NT2/D1 (cell line): Measurements from ENCODE around the gene PEAK1.

Experiments
- DNase-seq: peaks from one replicate; pipeline ENCODE4 v3.0.0-alpha.2; 2011; ENCODE audit warnings: low read depth, low spot score
- H3K27me3 ChIP-seq: 2 replicates; pipeline ENCODE4 v1.6.0; 2011; ENCODE audit warnings: mild to moderate bottlenecking; ENCODE audit not compliant: insufficient read length, insufficient read depth
- H3K36me3 ChIP-seq: 2 replicates; pipeline ENCODE4 v1.6.1; 2011; ENCODE audit warnings: mild to moderate bottlenecking, low read length, mixed read lengths; ENCODE audit not compliant: insufficient read depth, insufficient read length
- H3K4me1 ChIP-seq: 2 replicates; pipeline ENCODE4 v1.5.1; 2011; ENCODE audit not compliant: insufficient read depth, insufficient read length
- H3K4me3 ChIP-seq: 2 replicates; pipeline ENCODE4 v1.5.1; 2011; ENCODE audit warnings: low read depth; ENCODE audit not compliant: insufficient read length
- H3K9ac ChIP-seq: 2 replicates; pipeline ENCODE4 v1.6.0; 2011; ENCODE audit warnings: low read depth; ENCODE audit not compliant: insufficient read length
- H3K9me3 ChIP-seq: 2 replicates; pipeline ENCODE4 v1.5.1; 2011; ENCODE audit warnings: mild to moderate bottlenecking, low read length; ENCODE audit not compliant: insufficient read depth
- SUZ12 ChIP-seq: IDR thresholded peaks from 2 replicates; pipeline ENCODE4 v1.6.1; 2011; ENCODE audit not compliant: insufficient read length, insufficient read depth; ENCODE audit errors: extremely low read depth
- YY1 ChIP-seq: IDR thresholded peaks from 2 replicates; pipeline ENCODE4 v1.6.1; 2011; ENCODE audit not compliant: insufficient read length, insufficient read depth
- ZNF274 ChIP-seq: IDR thresholded peaks from 2 replicates; pipeline ENCODE4 v1.6.1; 2011; ENCODE audit warnings: mild to moderate bottlenecking, low read depth, low read length

Gene PEAK1

DNA sequence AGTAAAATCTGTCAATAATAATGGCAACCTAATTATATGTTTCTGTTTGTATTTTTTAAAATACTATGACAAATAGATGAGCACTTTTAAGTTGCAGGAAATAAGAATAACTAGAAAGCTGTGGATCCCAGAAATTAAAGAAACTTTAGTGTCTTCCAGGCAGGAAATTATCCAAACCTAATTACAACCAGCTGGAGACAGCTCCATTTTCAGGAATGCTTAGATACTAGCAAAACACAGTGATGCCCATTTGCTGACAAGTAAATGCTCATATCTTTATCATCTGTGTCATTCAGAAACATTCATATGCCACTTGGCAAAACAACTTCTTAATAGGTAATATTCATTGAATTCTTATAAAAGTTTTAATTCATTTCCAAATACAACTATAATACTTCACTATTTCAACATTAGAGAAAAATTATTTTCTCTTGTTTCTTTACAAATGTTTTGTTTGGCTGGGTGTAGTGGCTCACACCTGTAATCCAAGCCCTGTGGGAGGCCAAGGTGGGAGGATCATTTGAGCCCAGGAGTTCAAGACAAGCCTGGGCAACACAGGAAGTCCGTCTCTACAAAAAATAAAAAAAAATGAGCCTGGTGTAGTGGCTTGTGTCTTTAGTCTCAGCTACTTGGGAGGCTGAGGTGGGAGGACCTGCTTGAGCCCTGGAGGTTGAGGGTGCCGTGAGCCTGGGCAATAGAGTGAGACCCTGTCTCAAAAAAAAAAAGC lies 179.9 kb downstream of the PEAK1 start:
- TF ChIP-seq YY1 (no peak), SUZ12 (no peak), ZNF274 (no peak)
- Histone ChIP-seq H3K4me1 (no peaks in the 10 kb centered on the region), H3K9ac (no peak overlapping the region), H3K27me3 (no peaks in the 10 kb centered on the region), H3K9me3 (peaks cover 28% of the 10 kb centered on the region), H3K36me3 (peaks cover 8% of the 10 kb centered on the region), H3K4me3 (no peak overlapping the region)
- DNase-seq: no peak

- Histone ChIP-seq H3K27me3 (no peaks in the 10 kb centered on the region), H3K9ac (no peak overlapping the region), H3K4me1 (no peaks in the 10 kb centered on the region), H3K4me3 (no peak overlapping the region), H3K9me3 (peaks cover 32% of the 10 kb centered on the region), H3K36me3 (peaks cover 8% of the 10 kb centered on the region)
- TF ChIP-seq SUZ12: no peak
- no peak for TF ChIP-seq ZNF274
- no peak for TF ChIP-seq YY1
- DNase-seq: no peak
Observed at GRCh38 chr15:77235566-77235965, 184.3 kb downstream of the PEAK1 start.

DNA sequence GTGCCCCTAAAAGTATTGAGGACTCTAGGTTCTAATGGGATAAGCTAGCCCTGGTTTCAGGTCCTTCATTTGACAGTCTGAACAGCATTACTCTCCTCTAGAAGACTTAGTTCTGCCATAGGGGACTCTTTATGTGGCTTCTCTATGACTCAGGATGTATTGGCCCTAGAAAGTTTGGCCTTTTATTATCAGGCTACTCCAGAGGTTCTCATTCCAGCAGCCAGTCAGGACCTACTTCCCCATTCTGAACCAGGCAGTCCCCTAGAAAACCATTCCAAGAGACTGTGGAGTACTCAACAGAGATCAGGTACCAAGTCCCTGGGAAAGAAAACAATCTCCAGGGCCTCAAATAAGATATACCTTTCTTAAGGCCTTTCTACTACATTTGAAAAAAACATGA lies 191.1 kb downstream of the PEAK1 start:
- Histone ChIP-seq H3K36me3 (no peaks in the 10 kb centered on the region), H3K9me3 (no peaks in the 10 kb centered on the region), H3K9ac (no peak overlapping the region), H3K27me3 (no peaks in the 10 kb centered on the region), H3K4me3 (no peak overlapping the region), H3K4me1 (no peaks in the 10 kb centered on the region)
- no peak for TF ChIP-seq YY1
- no peak for TF ChIP-seq ZNF274
- no peak for TF ChIP-seq SUZ12
- DNase-seq: no peak

- H3K36me3 ChIP-seq: no peaks in the 10 kb centered on the region
- no peaks in the 10 kb centered on the region for H3K27me3 ChIP-seq
- H3K9me3 ChIP-seq: no peaks in the 10 kb centered on the region
- no peaks in the 10 kb centered on the region for H3K4me1 ChIP-seq
- no peak for DNase-seq
- TF ChIP-seq SUZ12 (no peak), YY1 (no peak), ZNF274 (no peak)
- no peak overlapping the region for H3K4me3 ChIP-seq
- no peak overlapping the region for H3K9ac ChIP-seq
Observed at GRCh38 chr15:77226652-77227051, 193.3 kb downstream of the PEAK1 start.

GRCh38 chr15:77225646-77226045 lies 194.3 kb downstream of the PEAK1 start:
- DNase-seq: no peak

DNA sequence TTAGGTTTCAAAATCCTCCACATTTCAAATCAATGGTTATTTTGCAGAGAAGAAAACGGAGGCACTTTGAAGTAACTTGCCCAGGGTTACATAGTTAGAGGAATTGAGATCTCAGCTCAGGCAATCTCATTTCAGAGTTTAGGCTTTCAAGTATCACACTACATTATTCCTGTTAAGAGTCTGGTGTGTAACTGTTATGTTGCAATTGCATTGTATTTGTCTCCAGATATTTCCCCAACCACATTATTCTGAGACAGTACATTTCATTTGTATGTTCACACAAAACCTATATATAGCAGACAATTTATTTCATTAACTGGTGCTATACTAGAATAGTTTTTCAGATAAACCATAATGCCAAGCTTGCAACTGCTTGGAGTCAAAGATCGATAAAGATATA lies 194.8 kb downstream of the PEAK1 start:
- H3K4me3 ChIP-seq: no peak overlapping the region
- H3K36me3 ChIP-seq: no peaks in the 10 kb centered on the region
- no peaks in the 10 kb centered on the region for H3K9me3 ChIP-seq
- H3K4me1 ChIP-seq: no peaks in the 10 kb centered on the region
- DNase-seq: no peak
- no peak overlapping the region for H3K9ac ChIP-seq
- TF ChIP-seq YY1 (no peak), ZNF274 (no peak)
- H3K27me3 ChIP-seq: no peaks in the 10 kb centered on the region

More at GRCh38 chr15:77225646-77226045, 194.3 kb downstream of the PEAK1 start:
- Histone ChIP-seq H3K4me1 (no peaks in the 10 kb centered on the region), H3K27me3 (no peaks in the 10 kb centered on the region), H3K9me3 (no peaks in the 10 kb centered on the region), H3K9ac (no peak overlapping the region), H3K36me3 (no peaks in the 10 kb centered on the region), H3K4me3 (no peak overlapping the region)
- TF ChIP-seq YY1: no peak
- TF ChIP-seq ZNF274: no peak
- no peak for TF ChIP-seq SUZ12

DNA sequence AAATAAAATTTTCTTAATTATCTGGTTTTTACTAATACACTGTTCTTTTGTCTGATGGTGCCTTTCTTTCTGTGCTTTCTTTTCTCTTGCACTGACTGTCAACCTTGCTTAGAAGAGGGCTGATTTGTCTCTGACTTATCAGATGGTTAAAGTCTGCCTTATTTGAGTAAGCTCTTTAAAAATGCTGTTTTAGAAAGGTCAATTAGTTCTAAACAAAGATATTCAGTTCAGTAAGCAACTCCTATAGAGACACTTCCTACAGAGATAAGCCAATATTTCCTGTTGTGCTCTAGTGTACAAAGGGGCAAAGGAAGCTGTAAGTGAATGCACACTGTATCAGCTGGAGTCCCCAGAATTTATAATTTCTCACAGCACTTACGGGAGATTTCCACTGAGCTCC lies 195.6 kb downstream of the PEAK1 start:
- Histone ChIP-seq H3K27me3 (no peaks in the 10 kb centered on the region), H3K9ac (no peak overlapping the region), H3K4me3 (no peak overlapping the region), H3K4me1 (no peaks in the 10 kb centered on the region), H3K36me3 (no peaks in the 10 kb centered on the region), H3K9me3 (no peaks in the 10 kb centered on the region)
- TF ChIP-seq ZNF274 (no peak), SUZ12 (no peak), YY1 (no peak)
- no peak for DNase-seq

GRCh38 chr15:77221708-77222107 lies 198.2 kb downstream of the PEAK1 start:
- H3K9me3 ChIP-seq: no peaks in the 10 kb centered on the region
- no peaks in the 10 kb centered on the region for H3K36me3 ChIP-seq
- no peak overlapping the region for H3K9ac ChIP-seq
- TF ChIP-seq YY1 (no peak), SUZ12 (no peak), ZNF274 (no peak)
- no peaks in the 10 kb centered on the region for H3K27me3 ChIP-seq
- no peak overlapping the region for H3K4me3 ChIP-seq
- no peaks in the 10 kb centered on the region for H3K4me1 ChIP-seq
- no peak for DNase-seq
